Transverse colon (tissue), 4 donors: ENCODE measurements around the gene MCTP2. TPM values are rescaled to one million over a fixed set of nuclear protein-coding genes. Genes with fewer than 3 reads are reported as not detected.

ENCODE experiments used
- DNase-seq: peaks from one replicate; pipeline ENCODE4 v3.0.0-alpha.2; 2019
- H3K27ac ChIP-seq, 4 donors: fragments of 200-600 bp; sonication (generic); 2 replicates each; pipeline ENCODE4 v1.5.1; 2016 to 2018; ENCODE audit warnings: inconsistent platforms in 4 of 4
- H3K27me3 ChIP-seq: fragments of 200-600 bp; sonication (generic); 2 replicates; pipeline ENCODE4 v1.5.1; 2017; ENCODE audit warnings: inconsistent platforms
- H3K36me3 ChIP-seq, 4 donors: fragments of 200-600 bp; sonication (generic); 2 replicates each; pipeline ENCODE4 v1.5.1; 2017 to 2019; ENCODE audit warnings: inconsistent platforms in 4 of 4
- H3K4me1 ChIP-seq, 4 donors: fragments of 200-600 bp; sonication (generic); 2 replicates each; pipeline ENCODE4 v1.5.1; 2017 to 2020; ENCODE audit warnings: inconsistent platforms in 4 of 4
- H3K4me3 ChIP-seq, 4 donors: fragments of 200-600 bp; sonication (generic); 1 replicate in 1 of 4; 2 replicates in 3 of 4; pipeline versions ENCODE4 v1.5.1 to v1.6.1; 2017 to 2019; ENCODE audit warnings: inconsistent platforms in 4 of 4
- H3K9me3 ChIP-seq, 2 donors: fragments of 200-600 bp; sonication (generic); 2 replicates each; pipeline ENCODE4 v1.5.1; 2017 to 2019; ENCODE audit warnings: inconsistent platforms in 2 of 2
- CTCF ChIP-seq, 5 experiments: fragments of 200-600 bp in 3 of 5; fragments of 450-650 bp in 2 of 5; sonication (generic) in 3 of 5; IDR thresholded peaks; 1 replicate in 2 of 5; 2 replicates in 3 of 5; pipeline ENCODE4 v1.5.1; 2016 to 2017; ENCODE audit warnings: antibody characterized with exemption in 5 of 5, inconsistent platforms in 3 of 5, mild to moderate bottlenecking in 2 of 5, moderate library complexity in 1 of 5
- EP300 ChIP-seq: sonication (generic); formaldehyde crosslinking; IDR thresholded peaks from one replicate; pipeline ENCODE4 v1.6.1; 2017; ENCODE audit warnings: antibody characterized with exemption, low read depth
- POLR2A ChIP-seq: fragments of 450-650 bp; IDR thresholded peaks from one replicate; pipeline ENCODE4 v1.6.1; 2016; ENCODE audit warnings: antibody characterized with exemption, mild to moderate bottlenecking, moderate library complexity
- POLR2AphosphoS5 ChIP-seq, 3 donors: sonication (generic); formaldehyde crosslinking; IDR thresholded peaks; one replicate each; pipeline ENCODE4 v1.6.1; 2016; ENCODE audit warnings: antibody characterized with exemption in 3 of 3
- WGBS, 2 donors: methylation state at CpG; one replicate each; pipeline ENCODE4 v1.1.5; 2018; ENCODE audit warnings: low coverage in 1 of 2; 5-methylcytosine and 5-hydroxymethylcytosine counted together
- in situ Hi-C, 4 donors: fragments of 200-750 bp; cut with MboI; loops; one replicate each; pipeline versions ENCODE4 v1.15.0 to v1.15.1; 2017; ENCODE audit warnings: low sequenced_read_pairs in 3 of 4, low pct_ligation_motif_present in 1 of 4, low pct_unique_long_range_greater_than_20kb in 1 of 4
- intact Hi-C: fragments of 100-400 bp; cut with DNase I; formaldehyde crosslinking; loops from one replicate; pipeline ENCODE4 v1.15.1; 2023; ENCODE audit warnings: low total_unique reads
- total RNA-seq, 4 donors: library from RNA; depleted of rRNA; stranded (reverse); fragments of >200 nt; gene quantifications; one replicate each; pipeline ENCODE4 v1.1.0, GENCODE V29; 2016

The MCTP2 gene
- total RNA-seq, 4 donors from 2014 or later, result 108 to 409 (median 144) TPM

- Histone ChIP-seq H3K4me3 (no peak overlapping the region), H3K9me3 (no peaks in the 10 kb centered on the region), H3K4me1 (peaks cover 0 to 7% (median 3%) of the 10 kb centered on the region in 4 donors), H3K36me3 (no peaks in the 10 kb centered on the region), H3K27ac (no peak overlapping the region), H3K27me3 (no peaks in the 10 kb centered on the region)
- intact Hi-C loops, result no loop called here
- TF ChIP-seq EP300 (no peak), CTCF (IDR thresholded peaks at IDR 0.05) (no peak), POLR2AphosphoS5 (IDR thresholded peaks at IDR 0.05) (no peak), POLR2A (no peak)
- in situ Hi-C loops, result no loop called here
- no peak for DNase-seq
- WGBS, 2 donors, result 71 to 91% methylated on average over 3 of the region's 3 CpGs
Observed at GRCh38 chr15:94522125-94522524, 290.8 kb downstream of the MCTP2 start.

GRCh38 chr15:94523873-94524272, 292.5 kb downstream of the MCTP2 start:
- in situ Hi-C loops (no loop called here), intact Hi-C loops (no loop called here)
- 80 to 83% methylated on average over 10 to 11 of the region's 11 CpGs for WGBS, 2 donors
- no peak overlapping the region for H3K4me3 ChIP-seq
- no peak for DNase-seq
- peak overlapping the region in 3 of 4 donors; percentile 43 to 60 (median 45) for H3K27ac ChIP-seq
- no peaks in the 10 kb centered on the region for H3K9me3 ChIP-seq
- H3K4me1 ChIP-seq, result peaks cover 0 to 7% (median 3%) of the 10 kb centered on the region in 4 donors
- H3K27me3 ChIP-seq, result no peaks in the 10 kb centered on the region
- TF ChIP-seq POLR2A (no peak), EP300 (no peak), CTCF (IDR thresholded peaks at IDR 0.05) (no peak), POLR2AphosphoS5 (IDR thresholded peaks at IDR 0.05) (no peak)
- no peaks in the 10 kb centered on the region for H3K36me3 ChIP-seq

- no peaks in the 10 kb centered on the region for H3K27me3 ChIP-seq
- peak overlapping the region in 3 of 4 donors; percentile 43 to 60 (median 45) for H3K27ac ChIP-seq
- no peak overlapping the region for H3K4me3 ChIP-seq
- H3K4me1 ChIP-seq, result peaks cover 0 to 7% (median 3%) of the 10 kb centered on the region in 4 donors
- intact Hi-C loops, result no loop called here
- 33 to 62% methylated on average over 2 of the region's 2 CpGs for WGBS, 2 donors
- TF ChIP-seq POLR2AphosphoS5 (IDR thresholded peaks at IDR 0.05) (no peak), CTCF (IDR thresholded peaks at IDR 0.05) (no peak), EP300 (no peak)
- in situ Hi-C loops, result no loop called here
- H3K9me3 ChIP-seq, result no peaks in the 10 kb centered on the region
- H3K36me3 ChIP-seq, result no peaks in the 10 kb centered on the region
- peak; percentile 59 for DNase-seq
Observed at GRCh38 chr15:94524565-94524964, 293.2 kb downstream of the MCTP2 start.

GRCh38 chr15:94526071-94526689, 294.8 kb downstream of the MCTP2 start:
- Histone ChIP-seq H3K9me3 (no peaks in the 10 kb centered on the region), H3K4me3 (no peak overlapping the region), H3K27ac (no peak overlapping the region), H3K27me3 (no peaks in the 10 kb centered on the region), H3K4me1 (peaks cover 0 to 7% (median 3%) of the 10 kb centered on the region in 4 donors), H3K36me3 (no peaks in the 10 kb centered on the region)
- intact Hi-C loops (no loop called here), in situ Hi-C loops (no loop called here)
- WGBS, 2 donors, result 79 to 90% methylated on average over 2 to 5 of the region's 5 CpGs
- peak in 4 of 5 experiments; percentile 22 to 37 (median 24) for TF ChIP-seq CTCF (IDR thresholded peaks at IDR 0.05)
- TF ChIP-seq EP300, result no peak
- DNase-seq, result no peak
